Measurements from ENCODE around the gene FGFBP2. TPM values are rescaled to one million over a fixed set of nuclear protein-coding genes. Genes with fewer than 3 reads are reported as not detected.

FGFBP2 gene
- total RNA-seq, 1 donor from 2014 or later, result 2.0 TPM

GRCh38 chr4:15912961-15913630 is 49.9 kb downstream of the FGFBP2 start:
- intact Hi-C loops (cut with DNase I), result no loop called here
- DNase-seq (no peak), ATAC-seq (ENCODE audit: poor library complexity) (no peak)

GRCh38 chr4:15912236-15912635 is 50.7 kb downstream of the FGFBP2 start:
- DNase-seq (no peak), ATAC-seq (ENCODE audit: poor library complexity) (no peak)
- intact Hi-C loops (cut with DNase I), result no loop called here

Other genes starting within 250 kb of the FGFBP2 start
- gene CD38, start 184.8 kb downstream of the FGFBP2 start, total RNA-seq, result 2.5 TPM
- gene FGFBP1, start 24.4 kb downstream of the FGFBP2 start, total RNA-seq, result not detected
- gene PROM1, start 120.8 kb upstream of the FGFBP2 start, total RNA-seq, result 2.1 TPM

Measured in Right ventricle myocardium superior (tissue), 1 donor.